A673 (cell line): Measurements from ENCODE around the gene CCM2L. TPM values are rescaled to one million over a fixed set of nuclear protein-coding genes. Genes with fewer than 3 reads are reported as not detected.

Source experiments
- BruUV-seq: library from RNA; stranded (reverse); fragments of 400-500 nt; replicated peaks from 2 replicates; lab custom pipeline; 2021; lab: Mats Ljungman, UMichigan
- CTCF ChIA-PET: fragments of 300-600 bp; sonication (Branson Sonifier 250); formaldehyde crosslinking; loops from one replicate; lab custom pipeline; 2022; ENCODE audit warnings: antibody characterized with exemption; lab: Charles Lee
- POLR2A ChIA-PET: fragments of 300-600 bp; sonication (Branson Sonifier 250); formaldehyde crosslinking; loops from one replicate; lab custom pipeline; 2022; ENCODE audit warnings: antibody characterized with exemption; ENCODE audit not compliant: low non-redundant PET; lab: Charles Lee
- DNase-seq: peaks from one replicate; pipeline ENCODE4 v3.0.0-alpha.2; 2015; ENCODE audit warnings: low spot score
- H3K27ac ChIP-seq: fragments of 200-600 bp; sonication (generic); 2 replicates; pipeline ENCODE4 v1.5.1; 2016; ENCODE audit warnings: mixed run types, low read depth, mild to moderate bottlenecking, mixed read lengths, antibody characterized with exemption, low read length; ENCODE audit not compliant: poor library complexity, severe bottlenecking
- H3K27me3 ChIP-seq: fragments of 200-600 bp; sonication (generic); replicated peaks from 2 replicates; pipeline ENCODE4 v1.6.1; 2017; ENCODE audit warnings: mixed run types, low read depth, mild to moderate bottlenecking, mixed read lengths, antibody characterized with exemption, low read length; ENCODE audit not compliant: insufficient read depth, poor library complexity
- H3K36me3 ChIP-seq: fragments of 200-600 bp; sonication (generic); 2 replicates; pipeline ENCODE4 v1.6.1; 2016; ENCODE audit warnings: mixed run types, mild to moderate bottlenecking, mixed read lengths, antibody characterized with exemption, low read length; ENCODE audit not compliant: insufficient read depth, poor library complexity, severe bottlenecking
- H3K4me1 ChIP-seq: fragments of 200-600 bp; sonication (generic); 2 replicates; pipeline ENCODE4 v1.6.1; 2017; ENCODE audit warnings: mixed run types, mild to moderate bottlenecking, mixed read lengths, antibody characterized with exemption, low read length; ENCODE audit not compliant: insufficient read depth, poor library complexity, severe bottlenecking
- H3K4me3 ChIP-seq: fragments of 200-600 bp; sonication (generic); 2 replicates; pipeline ENCODE4 v1.5.1; 2016; ENCODE audit warnings: low read depth, mixed run types, mild to moderate bottlenecking, mixed read lengths, low read length; ENCODE audit not compliant: poor library complexity, severe bottlenecking
- H3K9me3 ChIP-seq: fragments of 200-600 bp; sonication (generic); 2 replicates; pipeline ENCODE4 v1.6.1; 2016; ENCODE audit warnings: mixed run types, low read depth, mild to moderate bottlenecking, mixed read lengths, antibody characterized with exemption, low read length; ENCODE audit not compliant: poor library complexity, severe bottlenecking
- CTCF ChIP-seq: fragments of 300-800, 200-600 bp; sonication (generic); conservative IDR thresholded peaks from 2 replicates; pipeline ENCODE4 v1.5.1; 2017; ENCODE audit warnings: low read depth, mild to moderate bottlenecking, antibody characterized with exemption, low read length, moderate library complexity, mixed read lengths
- EZH2 ChIP-seq: fragments of 200-600 bp; sonication (generic); IDR thresholded peaks from 2 replicates; pipeline ENCODE4 v1.6.1; 2017; ENCODE audit warnings: borderline replicate concordance, low read depth, mild to moderate bottlenecking, mixed read lengths, antibody characterized with exemption, low read length; ENCODE audit not compliant: poor library complexity, severe bottlenecking
- intact Hi-C: fragments of 100-400 bp; cut with micrococcal nuclease; formaldehyde crosslinking; loops from one replicate; pipeline ENCODE4 v1.10.0; 2022; ENCODE audit not compliant: unreplicated experiment
- total RNA-seq: library from RNA; stranded (reverse); gene quantifications from 2 replicates; pipeline ENCODE4 v1.2.3, GENCODE V29; 2021

CCM2L gene
- total RNA-seq, 1 experiment from 2014 or later, result not detected

- DNase-seq, result no peak
- Histone ChIP-seq H3K4me3 (no peak within 1 kb of the TSS), H3K27me3 (peaks cover 51% of the 10 kb centered on the region), H3K36me3 (no peaks in the 10 kb centered on the region), H3K9me3 (no peaks in the 10 kb centered on the region), H3K27ac (no peak within 1 kb of the TSS), H3K4me1 (peaks cover 4% of the 10 kb centered on the region)
- no TSS peak for BruUV-seq
- TF ChIP-seq CTCF (no peak), EZH2 (peak; percentile 59)
- CTCF ChIA-PET, result no interaction called here
- intact Hi-C loops, result no loop called here
- POLR2A ChIA-PET, result no interaction called here
Measured at GRCh38 chr20:32052090-32052777, 42.0 kb downstream of the CCM2L start, which contains the start of gene HCK. Gene HCK (plus strand): TSS chr20:32052242.

DNA sequence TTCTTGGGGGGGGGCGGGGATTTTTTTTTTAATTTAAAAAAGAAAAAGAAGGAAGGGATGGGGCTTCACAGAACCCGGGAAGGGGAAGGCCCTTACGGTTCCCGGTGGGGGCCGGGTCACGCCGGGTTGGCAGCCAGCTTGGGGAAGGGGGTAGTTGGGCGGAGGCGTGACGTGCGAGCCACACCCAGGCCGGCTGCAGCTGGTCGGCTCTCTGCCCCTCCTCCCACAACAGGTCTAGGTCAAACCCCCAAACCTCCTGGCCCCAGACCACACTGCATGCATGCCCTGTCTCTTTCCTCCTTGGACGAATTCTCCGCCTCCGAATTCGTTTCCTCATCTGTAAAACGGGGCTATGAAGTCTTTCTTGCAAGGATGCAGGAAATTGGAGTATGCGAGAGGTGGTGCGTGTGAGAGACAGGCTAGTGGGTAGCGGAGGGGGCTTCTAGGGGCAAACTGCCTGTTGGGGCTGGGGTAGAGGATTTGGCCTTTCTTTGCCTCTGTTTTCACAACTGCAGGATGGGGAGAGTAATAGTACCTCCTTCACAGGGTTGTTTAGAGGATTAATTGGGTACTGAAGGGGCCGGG is 42.6 kb downstream of the CCM2L start:
- BruUV-seq, result no TSS peak
- no peak for DNase-seq
- no peak for TF ChIP-seq CTCF
- no peak for TF ChIP-seq EZH2
- H3K4me3 ChIP-seq, result no peak overlapping the region
- POLR2A ChIA-PET, result no interaction called here
- peaks cover 51% of the 10 kb centered on the region for H3K27me3 ChIP-seq
- H3K36me3 ChIP-seq, result no peaks in the 10 kb centered on the region
- intact Hi-C loops, result no loop called here
- no peaks in the 10 kb centered on the region for H3K9me3 ChIP-seq
- CTCF ChIA-PET, result no interaction called here
- H3K4me1 ChIP-seq, result peaks cover 4% of the 10 kb centered on the region
- H3K27ac ChIP-seq, result no peak overlapping the region

GRCh38 chr20:32053648-32054047 is 43.4 kb downstream of the CCM2L start:
- Histone ChIP-seq H3K27me3 (peaks cover 54% of the 10 kb centered on the region), H3K4me3 (no peak overlapping the region), H3K9me3 (no peaks in the 10 kb centered on the region), H3K36me3 (no peaks in the 10 kb centered on the region), H3K4me1 (peaks cover 4% of the 10 kb centered on the region), H3K27ac (no peak overlapping the region)
- ChIA-PET POLR2A (no interaction called here), CTCF (no interaction called here)
- DNase-seq, result no peak
- no TSS peak for BruUV-seq
- intact Hi-C loops, result no loop called here
- TF ChIP-seq EZH2 (no peak), CTCF (no peak)
